ENCODE measurements around the gene BATF. TPM values are rescaled to one million over a fixed set of nuclear protein-coding genes. Genes with fewer than 3 reads are reported as not detected.
A peak's percentile ranks its signal among the peaks of the same experiment; 100 is the strongest.

Gene BATF
- total RNA-seq, 2 experiments from 2014 or later: 46.4 to 47.0 TPM

GRCh38 chr14:75518625-75519024 lies 3.6 kb upstream of the BATF start:
- no peaks in the 10 kb centered on the region for H3K9me3 Mint-ChIP-seq
- TF ChIP-seq CTCF (IDR thresholded peaks at IDR 0.05): peak; percentile 67
- peaks cover 6% of the 10 kb centered on the region for H3K36me3 Mint-ChIP-seq (ENCODE audit: low read depth)
- no peaks in the 10 kb centered on the region for H3K27me3 Mint-ChIP-seq
- CTCF ChIA-PET: interaction anchor here (0.6 to 9.3 kb wide), 16 partner anchors 9 to 223 kb away, joined by 3 to 87 read pairs (median 5); partner anchors contain the start of gene FLVCR2
- peak; percentile 31 for ATAC-seq
- no peak overlapping the region for H3K27ac Mint-ChIP-seq
- peak; percentile 79 for DNase-seq
- intact Hi-C loops (cut with micrococcal nuclease): no loop called here
- peaks cover 50% of the 10 kb centered on the region for H3K4me1 Mint-ChIP-seq (ENCODE audit: low read depth)
- POLR2A ChIA-PET: interaction anchor here (0.8 to 12.4 kb wide), 3 partner anchors 22 to 43 kb away, joined by 3 to 117 read pairs (median 4); no protein-coding TSS in a partner anchor
- H3K4me3 Mint-ChIP-seq: no peak overlapping the region

- intact Hi-C loops (cut with micrococcal nuclease): no loop called here
- peaks cover 53% of the 10 kb centered on the region for H3K4me1 Mint-ChIP-seq (ENCODE audit: low read depth)
- ChIA-PET POLR2A (interaction anchor here (0.8 to 12.4 kb wide), 2 partner anchors 24 to 42 kb away, joined by 3 to 117 read pairs; no protein-coding TSS in a partner anchor), CTCF (interaction anchor here (0.6 to 9.3 kb wide), 18 partner anchors 8 to 224 kb away, joined by 3 to 87 read pairs (median 5); partner anchors contain the start of gene FLVCR2)
- H3K27me3 Mint-ChIP-seq: no peaks in the 10 kb centered on the region
- TF ChIP-seq CTCF (IDR thresholded peaks at IDR 0.05): no peak
- DNase-seq (no peak), ATAC-seq (no peak)
- no peak overlapping the region for H3K27ac Mint-ChIP-seq
- no peaks in the 10 kb centered on the region for H3K9me3 Mint-ChIP-seq
- H3K36me3 Mint-ChIP-seq (ENCODE audit: low read depth): peaks cover 14% of the 10 kb centered on the region
- no peak overlapping the region for H3K4me3 Mint-ChIP-seq
Observed at GRCh38 chr14:75519394-75519793, 2.9 kb upstream of the BATF start.

- intact Hi-C loops (cut with micrococcal nuclease): no loop called here
- DNase-seq: no peak
- ChIA-PET POLR2A (interaction anchor here (0.7 to 12.4 kb wide), 6 partner anchors 10 to 126 kb away, joined by 3 to 117 read pairs (median 4); no protein-coding TSS in a partner anchor), CTCF (interaction anchor here (0.9 to 9.3 kb wide), 16 partner anchors 11 to 134 kb away, joined by 3 to 87 read pairs (median 5); partner anchors contain the start of gene FLVCR2)
- Mint-ChIP-seq H3K27me3 (no peaks in the 10 kb centered on the region), H3K27ac (peak overlapping the region; percentile 98), H3K4me3 (no peak overlapping the region), H3K9me3 (no peaks in the 10 kb centered on the region), H3K4me1 (ENCODE audit: low read depth) (peaks cover 55% of the 10 kb centered on the region), H3K36me3 (ENCODE audit: low read depth) (peaks cover 21% of the 10 kb centered on the region)
- no peak for TF ChIP-seq CTCF (IDR thresholded peaks at IDR 0.05)
- ATAC-seq: no peak
Observed at GRCh38 chr14:75519826-75520728, 2.2 kb upstream of the BATF start.

- ChIA-PET CTCF (interaction anchor here (0.6 to 9.3 kb wide), 11 partner anchors 11 to 217 kb away, joined by 3 to 87 read pairs (median 4); no protein-coding TSS in a partner anchor), POLR2A (interaction anchor here (1.0 to 12.4 kb wide), 7 partner anchors 9 to 45 kb away, joined by 3 to 117 read pairs (median 5); no protein-coding TSS in a partner anchor)
- DNase-seq (no peak), ATAC-seq (no peak)
- intact Hi-C loops (cut with micrococcal nuclease): no loop called here
- H3K4me3 Mint-ChIP-seq: no peak overlapping the region
- no peaks in the 10 kb centered on the region for H3K27me3 Mint-ChIP-seq
- H3K36me3 Mint-ChIP-seq (ENCODE audit: low read depth): peaks cover 27% of the 10 kb centered on the region
- H3K4me1 Mint-ChIP-seq (ENCODE audit: low read depth): peaks cover 52% of the 10 kb centered on the region
- TF ChIP-seq CTCF (IDR thresholded peaks at IDR 0.05): no peak
- H3K9me3 Mint-ChIP-seq: no peaks in the 10 kb centered on the region
- peak overlapping the region; percentile 98 for H3K27ac Mint-ChIP-seq
Observed at GRCh38 chr14:75520852-75521251, 1.4 kb upstream of the BATF start.

All from activated CD8-positive, alpha-beta T cell treated with anti-CD3 and anti-CD28 coated beads for 36 hours (primary cell).